Uterus (tissue), 2 donors: ENCODE measurements around the gene SH3BP5.

Source experiments
- CTCF ChIP-seq, 4 experiments: fragments of 200-600 bp in 2 of 4; fragments of 450-650 bp in 2 of 4; sonication (generic) in 2 of 4; IDR thresholded peaks; one replicate each; pipeline ENCODE4 v1.5.1; 2016 to 2019; ENCODE audit warnings: antibody characterized with exemption in 4 of 4, mild to moderate bottlenecking in 2 of 4, moderate library complexity in 1 of 4
- POLR2A ChIP-seq, 2 donors: fragments of 450-650 bp; IDR thresholded peaks; one replicate each; pipeline ENCODE4 v1.6.1; 2016; ENCODE audit warnings: antibody characterized with exemption in 2 of 2, mild to moderate bottlenecking in 1 of 2, moderate library complexity in 1 of 2

- TF ChIP-seq CTCF (IDR thresholded peaks at IDR 0.05), result no peak
- no peak for TF ChIP-seq POLR2A (IDR thresholded peaks at IDR 0.05)
Measured at GRCh38 chr3:15295506-15295905, 36.9 kb downstream of the SH3BP5 start.
